Measurements from ENCODE around the gene HIGD2A.

- TF ChIP-seq POLR2AphosphoS5 (IDR thresholded peaks at IDR 0.05; ENCODE audit: borderline replicate concordance, low read depth, low read length) (no peak), FOXP2 (optimal IDR thresholded peaks at IDR 0.05; ENCODE audit: control extremely low read depth, extremely low read length, insufficient read depth) (no peak)
These were observed 24.1 kb downstream of the HIGD2A start for GRCh38 chr5:176412517-176413254.
